Hepatocyte (in vitro differentiated cells): ENCODE measurements around the gene SPACA4.

Experiments used
- EZH2 ChIP-seq: fragments of 200-600 bp; sonication (generic); IDR thresholded peaks from 2 replicates; pipeline ENCODE4 v1.6.1; 2016; ENCODE audit warnings: antibody characterized with exemption, mild to moderate bottlenecking, borderline replicate concordance
- TF ChIP-seq, protein P1 (sequence below): fragments of 200-600 bp; sonication (generic); IDR thresholded peaks from 2 replicates; pipeline ENCODE4 v1.5.1; 2016; ENCODE audit warnings: antibody characterized with exemption, mild to moderate bottlenecking; ENCODE audit not compliant: poor library complexity

DNA sequence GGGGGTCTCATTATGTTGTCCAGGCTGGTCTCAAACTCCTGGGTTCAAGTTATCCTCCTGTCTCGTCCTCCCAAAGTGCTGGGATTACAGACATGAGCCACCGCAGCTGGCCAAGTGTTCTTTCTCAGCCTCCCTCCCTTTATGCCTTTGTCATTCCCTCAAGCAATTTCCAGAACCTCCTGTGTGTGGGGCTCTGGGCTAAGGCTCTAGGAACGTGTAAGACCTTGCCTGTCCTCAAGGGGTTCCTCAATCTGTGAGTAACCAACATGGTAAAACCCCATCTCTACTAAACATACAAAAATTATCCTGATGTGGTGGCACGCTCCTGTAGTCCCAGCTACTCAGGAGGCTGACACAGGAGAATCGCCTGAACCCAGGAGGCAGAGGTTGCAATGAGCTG is 15.5 kb upstream of the SPACA4 start:
- TF ChIP-seq, protein P1, sequence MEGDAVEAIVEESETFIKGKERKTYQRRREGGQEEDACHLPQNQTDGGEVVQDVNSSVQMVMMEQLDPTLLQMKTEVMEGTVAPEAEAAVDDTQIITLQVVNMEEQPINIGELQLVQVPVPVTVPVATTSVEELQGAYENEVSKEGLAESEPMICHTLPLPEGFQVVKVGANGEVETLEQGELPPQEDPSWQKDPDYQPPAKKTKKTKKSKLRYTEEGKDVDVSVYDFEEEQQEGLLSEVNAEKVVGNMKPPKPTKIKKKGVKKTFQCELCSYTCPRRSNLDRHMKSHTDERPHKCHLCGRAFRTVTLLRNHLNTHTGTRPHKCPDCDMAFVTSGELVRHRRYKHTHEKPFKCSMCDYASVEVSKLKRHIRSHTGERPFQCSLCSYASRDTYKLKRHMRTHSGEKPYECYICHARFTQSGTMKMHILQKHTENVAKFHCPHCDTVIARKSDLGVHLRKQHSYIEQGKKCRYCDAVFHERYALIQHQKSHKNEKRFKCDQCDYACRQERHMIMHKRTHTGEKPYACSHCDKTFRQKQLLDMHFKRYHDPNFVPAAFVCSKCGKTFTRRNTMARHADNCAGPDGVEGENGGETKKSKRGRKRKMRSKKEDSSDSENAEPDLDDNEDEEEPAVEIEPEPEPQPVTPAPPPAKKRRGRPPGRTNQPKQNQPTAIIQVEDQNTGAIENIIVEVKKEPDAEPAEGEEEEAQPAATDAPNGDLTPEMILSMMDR, result no peak
- no peak for TF ChIP-seq EZH2
